Measurements from ENCODE around the gene LCN15.
"Not testable (repeated sequence)": the region's sequence is repeated elsewhere in the genome, so short reads cannot be mapped to it uniquely, and the experiment has no call there.

Gene LCN15, protein sequence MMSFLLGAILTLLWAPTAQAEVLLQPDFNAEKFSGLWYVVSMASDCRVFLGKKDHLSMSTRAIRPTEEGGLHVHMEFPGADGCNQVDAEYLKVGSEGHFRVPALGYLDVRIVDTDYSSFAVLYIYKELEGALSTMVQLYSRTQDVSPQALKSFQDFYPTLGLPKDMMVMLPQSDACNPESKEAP

DNA sequence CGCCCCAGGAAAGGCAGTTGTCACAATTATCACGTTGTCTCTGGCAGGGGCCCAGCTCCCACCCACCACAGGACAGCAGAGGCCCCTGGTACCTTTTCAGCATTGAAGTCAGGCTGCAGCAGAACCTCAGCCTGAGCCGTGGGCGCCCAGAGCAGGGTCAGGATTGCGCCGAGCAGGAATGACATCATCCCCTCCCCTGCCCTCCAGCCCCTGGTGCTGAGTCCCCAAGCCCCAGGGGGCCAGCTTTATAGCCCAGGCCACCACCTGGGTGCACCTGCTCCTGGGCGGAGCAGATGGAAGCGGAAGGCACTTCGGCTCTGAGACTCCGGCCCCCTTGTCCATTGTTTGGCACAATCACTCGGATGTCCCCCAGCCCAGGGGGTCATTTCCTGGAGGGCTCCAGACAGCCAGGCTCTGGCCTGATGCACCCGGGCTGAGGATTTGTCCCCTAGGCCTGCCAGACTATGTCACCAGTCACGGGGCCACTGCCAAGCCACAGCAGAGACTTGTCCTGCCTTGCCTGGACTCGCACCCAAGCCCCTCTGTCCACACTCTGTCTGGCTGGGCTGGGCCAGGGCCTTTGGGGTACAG is at the start of gene LCN15:
LCN15 (minus strand) TSS at position 218 of the 591 bp plus-strand sequence; CDS start at position 188, 30 bp downstream.
- no peak for DNase-seq (ENCODE audit: low spot score)

GRCh38 chr9:136808806-136809158 is 44.5 kb upstream of the LCN15 start:
- FAIRE-seq (no peak), DNase-seq (ENCODE audit: low spot score) (no peak)

More for the DNA sequence above, at the start of gene LCN15:
- FAIRE-seq = no peak

GRCh38 chr9:136808075-136808805 is 43.9 kb upstream of the LCN15 start:
- DNase-seq (ENCODE audit: low spot score) = peak; percentile 14
- FAIRE-seq = no peak

DNA sequence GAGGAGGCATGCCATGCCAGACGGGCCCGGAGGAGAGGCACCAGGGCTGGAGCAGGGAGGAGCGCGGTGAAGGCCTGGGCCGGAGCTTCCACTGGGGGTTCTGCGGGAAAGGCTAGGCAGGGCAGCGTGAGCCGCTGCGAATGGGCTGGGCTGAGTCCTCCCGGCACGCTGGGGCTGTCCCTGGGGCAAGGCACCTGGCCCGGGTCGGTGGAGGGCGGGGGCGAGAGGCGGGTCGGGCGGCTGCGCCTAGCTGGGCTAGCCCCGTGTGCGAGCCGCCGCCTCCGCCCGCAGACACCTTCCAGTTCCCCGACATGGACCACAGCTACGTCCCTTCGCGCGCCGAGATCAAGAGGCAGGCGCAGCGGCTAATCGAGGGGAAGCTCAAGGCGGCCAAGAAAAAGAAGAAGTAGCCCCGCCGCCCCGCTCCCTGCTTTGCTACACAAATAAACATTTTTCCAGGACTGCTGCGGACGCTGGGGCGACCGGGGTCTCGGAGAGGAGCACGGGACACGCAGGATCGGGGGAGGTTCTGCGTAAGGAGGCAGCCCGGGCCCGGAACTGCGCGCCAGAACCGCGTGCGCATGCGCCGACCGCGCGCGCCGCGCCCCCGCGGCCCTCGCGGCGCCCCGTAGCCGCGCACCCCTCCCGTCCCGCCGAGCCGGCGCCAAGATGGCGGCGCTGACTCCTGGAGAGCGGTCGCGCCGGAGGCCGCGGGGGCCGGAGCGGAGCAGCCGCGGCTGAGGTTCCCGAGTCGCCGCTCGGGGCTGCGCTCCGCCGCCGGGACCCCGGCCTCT is 43.2 kb upstream of the LCN15 start, which contains the start of gene RABL6:
RABL6 (plus strand) TSS at position 668 of the 794 bp plus-strand sequence. CDS start 249 bp downstream, outside the sequence.
- FAIRE-seq (no peak), DNase-seq (ENCODE audit: low spot score) (peak; percentile 95)

DNA sequence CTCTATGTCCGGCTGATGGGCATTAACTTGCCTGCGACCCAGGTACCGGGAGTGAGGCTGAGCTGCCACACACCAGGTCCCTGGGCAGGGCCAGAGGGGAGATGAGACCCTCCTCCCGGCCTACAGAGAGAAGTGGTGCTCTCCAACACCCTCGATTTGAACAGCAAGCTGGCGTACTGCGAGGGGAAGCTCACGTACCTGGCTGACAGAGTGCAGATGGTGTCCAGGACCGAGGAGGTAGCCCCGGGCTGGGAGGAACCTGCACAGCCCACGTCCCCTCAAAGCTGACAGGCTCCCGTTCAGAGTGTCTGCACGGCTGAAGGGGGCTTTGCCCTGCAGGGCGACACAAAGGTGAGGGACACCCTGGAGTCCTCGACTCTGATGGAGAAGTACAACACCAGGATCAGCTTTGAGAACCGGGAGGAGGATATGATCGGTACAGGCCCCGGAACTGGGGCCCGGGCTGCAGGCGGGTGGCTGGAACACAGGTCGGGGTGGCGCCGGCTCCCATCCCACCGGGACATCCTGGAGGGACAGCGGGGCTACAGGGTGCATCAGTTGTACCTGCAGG is 42.4 kb upstream of the LCN15 start:
- DNase-seq (ENCODE audit: low spot score) = no peak
- FAIRE-seq = no peak

DNA sequence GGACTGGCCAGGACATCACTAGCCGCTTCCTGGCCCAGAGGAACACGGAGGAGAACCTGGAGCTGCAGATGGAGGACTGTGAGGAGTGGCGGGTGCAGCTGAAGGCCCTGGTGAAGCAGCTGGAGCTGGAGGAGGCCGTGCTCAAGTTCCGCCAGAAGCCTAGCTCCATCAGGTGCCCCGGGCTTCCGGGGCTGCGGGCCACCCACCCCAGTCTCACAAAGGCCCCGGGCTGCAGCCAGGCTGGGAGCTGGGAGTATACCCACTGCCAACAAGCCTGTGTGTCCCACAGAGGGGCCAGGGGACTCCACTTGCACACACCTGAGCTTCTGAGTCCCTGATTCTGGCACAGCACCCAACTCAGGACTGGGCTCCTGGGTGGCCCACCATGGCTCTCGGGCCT is 41.7 kb upstream of the LCN15 start:
- DNase-seq (ENCODE audit: low spot score) (no peak), FAIRE-seq (no peak)

DNA sequence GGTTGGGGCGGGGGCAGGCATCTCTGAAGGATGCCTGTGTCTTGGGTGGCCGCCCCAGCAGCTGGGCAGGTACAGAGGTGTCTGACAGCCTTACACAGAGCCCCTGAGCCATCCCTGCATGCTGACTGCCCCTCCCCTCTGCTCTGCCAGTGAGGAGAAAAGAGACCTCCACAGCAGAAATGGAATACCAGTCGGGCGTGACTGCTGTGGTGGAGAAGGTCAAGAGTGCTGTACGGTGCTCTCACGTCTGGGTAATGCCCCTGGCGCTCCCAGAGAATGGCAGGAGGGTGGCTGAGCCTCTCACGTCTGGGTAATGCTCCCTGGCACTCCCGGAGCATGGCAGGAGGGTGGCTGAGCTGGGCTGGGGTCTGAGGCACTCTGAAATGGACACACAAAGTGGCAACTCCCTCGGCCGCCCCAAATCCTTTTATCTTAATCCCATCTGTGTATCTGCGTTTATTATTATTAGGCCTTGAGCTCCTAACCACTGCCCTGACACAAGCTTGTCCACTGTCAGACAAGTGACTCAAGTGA is 41.0 kb upstream of the LCN15 start:
- no peak for DNase-seq (ENCODE audit: low spot score)
- FAIRE-seq = no peak

DNA sequence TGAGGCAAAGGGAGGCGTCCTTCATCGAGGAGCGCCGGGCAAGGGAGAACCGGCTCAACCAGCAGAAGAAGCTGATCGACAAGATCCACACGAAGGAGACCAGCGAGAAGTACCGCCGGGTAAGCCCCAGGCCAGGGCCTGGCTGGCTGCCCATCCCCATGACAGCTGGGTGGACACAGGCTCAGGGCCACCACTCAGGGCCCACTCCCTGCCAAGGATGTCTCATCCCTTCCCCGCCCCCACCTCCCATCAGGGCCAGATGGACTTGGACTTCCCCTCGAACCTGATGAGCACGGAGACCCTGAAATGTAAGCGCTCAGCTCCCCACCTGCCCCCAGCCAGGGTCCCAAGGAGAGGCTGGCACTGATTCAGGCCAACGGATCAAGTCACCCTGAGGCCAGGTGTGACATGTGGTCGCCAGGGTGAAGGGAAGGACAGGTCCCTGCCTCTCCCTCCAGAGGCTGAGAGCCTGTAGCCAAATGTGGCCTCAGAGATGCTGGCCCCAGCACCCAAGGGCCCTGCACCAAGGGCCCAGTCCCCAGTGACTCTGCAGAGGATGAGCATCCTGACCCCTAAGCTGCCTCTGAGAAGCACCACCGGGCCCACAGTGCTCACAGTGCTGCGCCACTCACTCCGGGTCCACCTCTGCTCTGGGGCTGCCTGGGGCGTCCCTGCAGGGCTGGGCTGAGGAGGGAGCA is 40.3 kb upstream of the LCN15 start:
- DNase-seq (ENCODE audit: low spot score) (no peak), FAIRE-seq (no peak)

DNA sequence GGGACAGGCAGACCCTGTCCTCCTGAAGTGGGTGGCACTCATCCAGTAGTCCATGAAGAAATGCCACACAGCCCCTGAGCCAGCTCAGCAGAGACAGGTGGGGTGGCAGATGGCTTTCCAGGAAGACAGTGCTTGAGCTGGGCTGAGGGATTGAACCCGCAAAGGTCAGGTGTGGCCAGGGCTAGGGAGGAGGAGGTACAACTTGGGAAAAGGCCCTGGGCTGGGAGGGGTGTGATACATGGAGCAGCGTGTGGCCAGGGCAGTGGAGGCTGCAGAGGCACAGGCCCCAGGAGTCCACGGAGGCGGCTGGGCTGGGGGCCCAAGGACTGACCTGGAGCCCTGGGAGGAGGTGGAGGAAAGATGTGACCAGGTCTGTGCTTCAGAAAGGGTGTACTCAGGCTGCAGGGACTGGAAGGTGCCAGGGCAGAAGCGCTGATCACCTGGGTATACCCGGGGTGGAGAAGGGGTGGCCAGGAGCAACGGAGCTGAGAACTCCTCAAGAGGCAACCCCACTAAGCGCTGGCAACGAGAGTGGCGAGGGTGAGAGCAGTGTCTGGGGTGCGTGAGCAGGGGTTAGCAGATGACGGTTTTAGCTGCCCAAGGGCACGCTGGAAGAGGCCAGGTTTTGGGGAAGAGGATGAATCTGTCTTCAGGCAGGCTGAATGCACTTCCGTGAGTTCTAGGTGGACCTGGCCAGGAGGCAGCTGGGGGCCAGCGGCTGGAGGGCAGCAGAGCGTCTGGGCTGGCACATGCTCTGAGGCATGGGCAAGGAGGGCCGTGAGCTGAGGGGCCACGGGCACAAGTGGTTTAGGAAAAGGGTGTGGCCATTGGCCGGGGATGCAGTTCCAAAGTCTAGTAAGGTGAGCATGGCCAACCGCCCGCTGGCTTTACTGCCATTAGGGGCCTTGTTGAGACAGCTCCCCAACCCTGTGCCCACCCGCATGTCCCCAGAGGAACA is 39.5 kb upstream of the LCN15 start:
- no peak for FAIRE-seq
- DNase-seq (ENCODE audit: low spot score) = no peak

DNA sequence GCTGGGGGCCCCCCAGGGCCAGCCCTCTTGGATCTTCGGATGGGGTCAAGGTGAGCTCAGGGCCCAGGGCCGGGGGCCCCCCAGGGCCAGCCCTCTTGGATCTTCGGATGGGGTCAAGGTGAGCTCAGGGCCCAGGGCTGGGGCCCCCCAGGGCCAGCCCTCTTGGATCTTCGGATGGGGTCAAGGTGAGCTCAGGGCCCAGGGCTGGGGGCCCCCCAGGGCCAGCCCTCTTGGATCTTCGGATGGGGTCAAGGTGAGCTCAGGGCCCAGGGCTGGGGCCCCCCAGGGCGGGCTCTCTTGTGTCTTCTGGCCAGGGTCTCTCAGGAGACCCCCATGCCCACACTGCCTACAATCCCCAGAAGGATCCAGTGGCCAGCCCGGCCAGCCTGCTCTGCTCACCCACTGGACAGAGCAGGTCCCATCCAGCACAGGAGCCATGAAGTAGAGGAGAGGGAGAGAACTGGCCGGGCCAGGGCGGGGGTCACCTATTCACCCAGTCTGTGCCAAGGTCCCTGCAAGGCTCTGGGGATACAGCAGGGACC is 38.8 kb upstream of the LCN15 start:
- FAIRE-seq; DNase-seq (ENCODE audit: low spot score): not testable (repeated sequence)

DNA sequence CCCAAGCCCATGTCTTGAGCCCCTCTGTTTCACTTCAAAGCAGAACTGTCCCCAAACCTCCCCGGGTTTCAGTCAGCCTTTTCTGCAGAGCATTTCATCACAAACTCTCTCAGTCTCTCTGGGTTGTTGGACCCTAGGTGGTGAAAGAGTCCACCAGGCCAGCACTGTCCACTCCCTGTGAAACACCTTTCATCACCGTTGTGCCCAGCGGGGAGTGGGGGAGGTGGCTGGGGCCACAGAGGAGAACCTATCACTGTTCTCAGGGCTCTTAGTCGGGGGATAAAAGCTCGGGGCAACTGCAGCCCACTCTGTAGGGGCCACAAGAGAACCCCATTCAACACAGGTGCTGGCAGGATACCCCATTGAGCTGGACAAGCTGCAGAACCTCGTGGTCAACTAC is 38.0 kb upstream of the LCN15 start:
- FAIRE-seq (no peak), DNase-seq (ENCODE audit: low spot score) (no peak)

GRCh38 chr9:136799854-136800657 is 35.7 kb upstream of the LCN15 start:
- no peak for FAIRE-seq

GRCh38 chr9:136799079-136799853 is 34.9 kb upstream of the LCN15 start:
- FAIRE-seq (no peak), DNase-seq (ENCODE audit: low spot score) (no peak)

More at GRCh38 chr9:136799854-136800657, 35.7 kb upstream of the LCN15 start:
- DNase-seq (ENCODE audit: low spot score) = peak; percentile 90

GRCh38 chr9:136798708-136799078 is 34.4 kb upstream of the LCN15 start:
- no peak for FAIRE-seq

GRCh38 chr9:136796775-136797347 is 32.5 kb upstream of the LCN15 start:
- not testable (repeated sequence) for FAIRE-seq; DNase-seq (ENCODE audit: low spot score)

More at GRCh38 chr9:136798708-136799078, 34.4 kb upstream of the LCN15 start:
- DNase-seq (ENCODE audit: low spot score) = no peak

DNA sequence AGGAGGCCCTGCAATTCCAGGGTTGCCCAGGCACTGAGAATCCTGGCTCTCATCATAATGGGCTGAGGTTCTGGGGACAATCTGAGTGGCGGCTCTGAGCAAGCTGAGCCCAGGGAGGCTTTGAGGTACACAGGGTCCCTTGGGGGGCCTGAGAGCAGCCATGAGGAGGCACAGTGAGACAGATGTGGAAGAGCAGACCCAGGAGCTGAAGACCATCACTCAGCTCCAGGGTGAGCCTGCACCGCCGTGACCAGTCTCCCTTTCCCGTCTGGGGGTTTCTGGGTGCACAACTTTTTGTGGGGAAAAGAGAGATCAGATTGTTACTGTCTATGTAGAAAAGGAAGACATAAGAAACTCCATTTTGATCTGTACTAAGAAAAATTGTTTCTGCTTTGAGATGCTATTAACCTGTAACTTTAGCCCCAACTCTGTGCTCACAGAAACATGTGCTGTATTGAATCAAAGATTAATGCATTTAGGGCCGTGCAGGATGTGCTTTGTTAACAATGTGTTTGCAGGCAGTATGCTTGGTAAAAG is 32.0 kb upstream of the LCN15 start, which contains the start of gene CCDC183:
CCDC183 (plus strand) TSS at position 101 of the 537 bp plus-strand sequence; CDS start at position 161, 60 bp downstream.
- no peak for FAIRE-seq

GRCh38 chr9:136795000-136795348 is 30.7 kb upstream of the LCN15 start:
- FAIRE-seq = no peak
- DNase-seq (ENCODE audit: low spot score) = no peak

More for the DNA sequence above, 32.0 kb upstream of the LCN15 start, which contains the start of gene CCDC183:
- no peak for DNase-seq (ENCODE audit: low spot score)
